ENCODE results near the gene RUNX1. TPM values are rescaled to one million over a fixed set of nuclear protein-coding genes. Genes with fewer than 3 reads are reported as not detected.
A peak's percentile ranks its signal among the peaks of the same experiment; 100 is the strongest.

The RUNX1 gene
- polyA plus RNA-seq, 3 donors: 6.2 to 49.7 (median 8.7) TPM

GRCh38 chr21:35035581-35035980, 13.5 kb downstream of the RUNX1 start:
- Histone ChIP-seq H3K27me3 (ENCODE audit: control insufficient read depth in 2 of 2, insufficient read depth in 2 of 2, low read length in 2 of 2) (no peaks in the 10 kb centered on the region), H2AFZ (ENCODE audit: insufficient read depth, low read depth, low read length, poor library complexity, severe bottlenecking) (no peak overlapping the region), H3K27ac (ENCODE audit: low read depth in 1 of 2, low read length in 2 of 2) (no peak overlapping the region), H3K9me3 (replicated peaks in 1 of 2; ENCODE audit: control insufficient read depth in 1 of 2, insufficient read depth in 1 of 2, low read length in 2 of 2) (no peaks in the 10 kb centered on the region), H3K79me2 (ENCODE audit: insufficient read depth, low read length) (peaks cover 100% of the 10 kb centered on the region), H4K20me1 (ENCODE audit: insufficient read depth, low read length) (peaks cover 94% of the 10 kb centered on the region), H3K4me3 (replicated peaks in 1 of 3; ENCODE audit: low read depth in 2 of 3, low read length in 3 of 3) (no peak overlapping the region), H3K36me3 (replicated peaks in 1 of 2; ENCODE audit: control insufficient read depth in 1 of 2, insufficient read depth in 2 of 2, low read length in 2 of 2) (peaks cover 17 to 75% of the 10 kb centered on the region in 2 donors), H3K9ac (ENCODE audit: insufficient read depth, low read length, poor library complexity, severe bottlenecking) (no peak overlapping the region), H3K4me2 (replicated peaks; ENCODE audit: extremely low read depth, low read length, poor library complexity, severe bottlenecking) (no peak overlapping the region), H3K4me1 (ENCODE audit: control insufficient read depth in 1 of 2, insufficient read depth in 2 of 2, low read length in 2 of 2) (peaks cover 22 to 50% of the 10 kb centered on the region in 2 donors)
- Mint-ChIP-seq H3K9me3 (no peaks in the 10 kb centered on the region), H3K27ac (peak overlapping the region in 4 of 7 donors; percentile 66 to 88 (median 72)), H3K4me1 (peaks cover 59% of the 10 kb centered on the region), H3K4me3 (no peak overlapping the region), H3K36me3 (peaks cover 54 to 73% of the 10 kb centered on the region in 2 donors), H3K27me3 (ENCODE audit: low read depth in 3 of 3) (no peaks in the 10 kb centered on the region)
- 93% methylated on average over 4 of the region's 8 CpGs for WGBS (ENCODE audit: insufficient coverage)
- TF ChIP-seq, protein P1, sequence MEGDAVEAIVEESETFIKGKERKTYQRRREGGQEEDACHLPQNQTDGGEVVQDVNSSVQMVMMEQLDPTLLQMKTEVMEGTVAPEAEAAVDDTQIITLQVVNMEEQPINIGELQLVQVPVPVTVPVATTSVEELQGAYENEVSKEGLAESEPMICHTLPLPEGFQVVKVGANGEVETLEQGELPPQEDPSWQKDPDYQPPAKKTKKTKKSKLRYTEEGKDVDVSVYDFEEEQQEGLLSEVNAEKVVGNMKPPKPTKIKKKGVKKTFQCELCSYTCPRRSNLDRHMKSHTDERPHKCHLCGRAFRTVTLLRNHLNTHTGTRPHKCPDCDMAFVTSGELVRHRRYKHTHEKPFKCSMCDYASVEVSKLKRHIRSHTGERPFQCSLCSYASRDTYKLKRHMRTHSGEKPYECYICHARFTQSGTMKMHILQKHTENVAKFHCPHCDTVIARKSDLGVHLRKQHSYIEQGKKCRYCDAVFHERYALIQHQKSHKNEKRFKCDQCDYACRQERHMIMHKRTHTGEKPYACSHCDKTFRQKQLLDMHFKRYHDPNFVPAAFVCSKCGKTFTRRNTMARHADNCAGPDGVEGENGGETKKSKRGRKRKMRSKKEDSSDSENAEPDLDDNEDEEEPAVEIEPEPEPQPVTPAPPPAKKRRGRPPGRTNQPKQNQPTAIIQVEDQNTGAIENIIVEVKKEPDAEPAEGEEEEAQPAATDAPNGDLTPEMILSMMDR (IDR thresholded peaks at IDR 0.05): no peak
- DNase-seq: no peak
- intact Hi-C loops (cut with micrococcal nuclease): no loop called here

DNA sequence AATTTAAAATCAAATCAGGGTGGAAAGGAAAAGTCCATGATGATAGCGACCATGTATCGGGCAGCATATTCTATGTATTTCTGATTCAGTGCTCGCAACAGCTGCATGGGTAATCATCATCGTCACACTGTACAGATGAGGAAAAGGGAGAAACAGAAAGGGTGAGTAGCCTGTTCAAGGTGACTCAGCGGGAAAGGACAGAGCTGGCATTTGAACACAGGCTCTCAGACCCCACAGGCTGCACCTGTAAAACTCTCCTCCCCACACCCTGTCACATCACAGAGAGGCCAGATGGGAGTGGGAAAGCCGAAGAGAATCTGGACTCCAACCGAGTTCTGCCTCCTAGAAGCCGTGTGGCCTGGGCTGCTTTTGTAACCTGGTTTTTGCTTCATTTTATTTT, 14.0 kb downstream of the RUNX1 start:
- H3K27ac ChIP-seq (ENCODE audit: low read depth in 1 of 2, low read length in 2 of 2): peak overlapping the region in 1 of 2 donors; percentile 11
- H3K36me3 Mint-ChIP-seq: peaks cover 52 to 76% of the 10 kb centered on the region in 2 donors
- peaks cover 91% of the 10 kb centered on the region for H4K20me1 ChIP-seq (ENCODE audit: insufficient read depth, low read length)
- H3K36me3 ChIP-seq (replicated peaks in 1 of 2; ENCODE audit: control insufficient read depth in 1 of 2, insufficient read depth in 2 of 2, low read length in 2 of 2): peaks cover 17 to 75% of the 10 kb centered on the region in 2 donors
- TF ChIP-seq, protein P1 (IDR thresholded peaks at IDR 0.05): no peak
- H3K4me1 Mint-ChIP-seq: peaks cover 57% of the 10 kb centered on the region
- no peaks in the 10 kb centered on the region for H3K9me3 ChIP-seq (replicated peaks in 1 of 2; ENCODE audit: control insufficient read depth in 1 of 2, insufficient read depth in 1 of 2, low read length in 2 of 2)
- no peak overlapping the region for H2AFZ ChIP-seq (ENCODE audit: insufficient read depth, low read depth, low read length, poor library complexity, severe bottlenecking)
- peaks cover 17 to 46% of the 10 kb centered on the region in 2 donors for H3K4me1 ChIP-seq (ENCODE audit: control insufficient read depth in 1 of 2, insufficient read depth in 2 of 2, low read length in 2 of 2)
- H3K4me2 ChIP-seq (replicated peaks; ENCODE audit: extremely low read depth, low read length, poor library complexity, severe bottlenecking): no peak overlapping the region
- no peak overlapping the region for H3K4me3 Mint-ChIP-seq
- H3K9me3 Mint-ChIP-seq: no peaks in the 10 kb centered on the region
- no peaks in the 10 kb centered on the region for H3K27me3 ChIP-seq (ENCODE audit: control insufficient read depth in 2 of 2, insufficient read depth in 2 of 2, low read length in 2 of 2)
- H3K27ac Mint-ChIP-seq: peak overlapping the region in 1 of 7 donors; percentile 77
- H3K4me3 ChIP-seq (replicated peaks in 1 of 3; ENCODE audit: low read depth in 2 of 3, low read length in 3 of 3): no peak overlapping the region
- no peak for DNase-seq
- no peak overlapping the region for H3K9ac ChIP-seq (ENCODE audit: insufficient read depth, low read length, poor library complexity, severe bottlenecking)
- WGBS (ENCODE audit: insufficient coverage): 79% methylated on average over 5 of the region's 8 CpGs
- intact Hi-C loops (cut with micrococcal nuclease): no loop called here
- no peaks in the 10 kb centered on the region for H3K27me3 Mint-ChIP-seq (ENCODE audit: low read depth in 3 of 3)
- peaks cover 100% of the 10 kb centered on the region for H3K79me2 ChIP-seq (ENCODE audit: insufficient read depth, low read length)
